Measurements from ENCODE around the gene KDM4C. TPM values are rescaled to one million over a fixed set of nuclear protein-coding genes. Genes with fewer than 3 reads are reported as not detected.

The KDM4C gene
- total RNA-seq, 1 experiment from 2014 or later = 16.8 TPM

GRCh38 chr9:6999794-7000193, 242.0 kb downstream of the KDM4C start:
- no peak overlapping the region for H3K27ac ChIP-seq (ENCODE audit: low read depth, low read length)
- TF ChIP-seq ZFX (IDR thresholded peaks at IDR 0.05) = no peak
- TF ChIP-seq SRF (IDR thresholded peaks at IDR 0.05; ENCODE audit: low read depth) = no peak
- TF ChIP-seq EZH2phosphoT487 (IDR thresholded peaks at IDR 0.05; ENCODE audit: borderline replicate concordance) = no peak
- no peak for TF ChIP-seq POLR2A (IDR thresholded peaks at IDR 0.05; ENCODE audit: borderline replicate concordance, extremely low read depth, insufficient read depth, insufficient read length)
- TF ChIP-seq POLR2AphosphoS5 (IDR thresholded peaks at IDR 0.05; ENCODE audit: low read depth, low read length) = no peak
- TF ChIP-seq JUND (IDR thresholded peaks at IDR 0.05) = no peak
- no peak for TF ChIP-seq REST (IDR thresholded peaks at IDR 0.05; ENCODE audit: low read depth)
- TF ChIP-seq SP1 (IDR thresholded peaks at IDR 0.05; ENCODE audit: low read depth) = no peak
- TF ChIP-seq ZNF274 (IDR thresholded peaks at IDR 0.05; ENCODE audit: low read depth, low read length) = no peak
- TF ChIP-seq MAX (IDR thresholded peaks at IDR 0.05) = no peak
- TF ChIP-seq FOSL1 (IDR thresholded peaks at IDR 0.05; ENCODE audit: low read depth) = no peak
- TF ChIP-seq YY1 (IDR thresholded peaks at IDR 0.05; ENCODE audit: extremely low read depth, insufficient replicate concordance, low read depth, low read length) = no peak
- no peak for TF ChIP-seq CBX3 (IDR thresholded peaks at IDR 0.05; ENCODE audit: low read depth)
- H3K4me1 ChIP-seq (ENCODE audit: control insufficient read depth in 1 of 2, insufficient read depth in 2 of 2, low read length in 2 of 2) = no peaks in the 10 kb centered on the region
- intact Hi-C loops (cut with micrococcal nuclease) = no loop called here
- H3K9me2 ChIP-seq (ENCODE audit: insufficient read depth) = no peaks in the 10 kb centered on the region
- no peak overlapping the region for H3K9ac ChIP-seq (ENCODE audit: low read length)
- DNase-seq (ENCODE audit: low read depth, low spot score) = no peak
- BruUV-seq (replicated peaks) = no TSS peak
- no peak overlapping the region for H3K4me2 ChIP-seq (ENCODE audit: low read length)
- CTCF ChIA-PET = no interaction called here
- no peak for ATAC-seq
- no peaks in the 10 kb centered on the region for H3K79me2 ChIP-seq (ENCODE audit: insufficient read depth, low read length)
- no peaks in the 10 kb centered on the region for H3K9me3 ChIP-seq (ENCODE audit: control insufficient read depth in 1 of 2, insufficient read depth in 1 of 2, low read depth in 1 of 2, low read length in 2 of 2)
- no peaks in the 10 kb centered on the region for H3K36me3 ChIP-seq (ENCODE audit: control insufficient read depth in 1 of 2, insufficient read depth in 2 of 2, low read length in 2 of 2)
- RAD21 ChIA-PET (ENCODE audit: low non-redundant PET in 1 of 2, low total read pairs in 2 of 2, uncharacterized antibody in 2 of 2, unreplicated experiment in 2 of 2) = no interaction called here
- H3K4me3 ChIP-seq (replicated peaks in 1 of 2; ENCODE audit: low read depth in 1 of 2, low read length in 2 of 2) = no peak overlapping the region
- H2AFZ ChIP-seq (ENCODE audit: low read depth, low read length, poor library complexity, severe bottlenecking) = no peak overlapping the region
- POLR2A ChIA-PET = no interaction called here
- H4K20me1 ChIP-seq (ENCODE audit: insufficient read depth) = no peaks in the 10 kb centered on the region
- no peaks in the 10 kb centered on the region for H3K27me3 ChIP-seq (ENCODE audit: insufficient read depth, low read length)
